Hepatocyte (in vitro differentiated cells): ENCODE results near the gene NIPSNAP2. TPM values are rescaled to one million over a fixed set of nuclear protein-coding genes. Genes with fewer than 3 reads are reported as not detected.

Experiments used
- DNase-seq: peaks from one replicate; pipeline ENCODE4 v3.0.0-alpha.2; 2016; ENCODE audit warnings: low spot score
- H2AFZ ChIP-seq: fragments of 200-600 bp; sonication (generic); 2 replicates; pipeline ENCODE4 v1.6.0; 2016; ENCODE audit warnings: antibody characterized with exemption, mild to moderate bottlenecking
- H3K27ac ChIP-seq: fragments of 200-600 bp; sonication (generic); 2 replicates; pipeline ENCODE4 v1.5.1; 2016; ENCODE audit warnings: mild to moderate bottlenecking
- H3K27me3 ChIP-seq: fragments of 200-600 bp; sonication (generic); 2 replicates; pipeline ENCODE4 v1.6.1; 2016
- H3K36me3 ChIP-seq: fragments of 200-600 bp; sonication (generic); replicated peaks from 2 replicates; pipeline ENCODE4 v1.5.1; 2016; ENCODE audit warnings: low read depth; ENCODE audit not compliant: insufficient read depth
- H3K4me1 ChIP-seq: fragments of 200-600 bp; sonication (generic); 2 replicates; pipeline ENCODE4 v1.5.1; 2016; ENCODE audit warnings: mild to moderate bottlenecking, moderate library complexity; ENCODE audit not compliant: insufficient read depth
- H3K4me2 ChIP-seq: fragments of 200-600 bp; sonication (generic); 2 replicates; pipeline ENCODE4 v1.6.0; 2016
- H3K4me3 ChIP-seq: fragments of 200-600 bp; sonication (generic); 2 replicates; pipeline ENCODE4 v1.5.1; 2016; ENCODE audit warnings: mild to moderate bottlenecking
- H3K79me2 ChIP-seq: fragments of 200-600 bp; sonication (generic); 2 replicates; pipeline ENCODE4 v1.6.0; 2017; ENCODE audit warnings: mild to moderate bottlenecking
- H3K9me2 ChIP-seq: fragments of 200-600 bp; sonication (generic); replicated peaks from 2 replicates; pipeline ENCODE4 v1.6.0; 2017; ENCODE audit warnings: mild to moderate bottlenecking; ENCODE audit not compliant: insufficient read depth
- H3K9me3 ChIP-seq: fragments of 200-600 bp; sonication (generic); 2 replicates; pipeline ENCODE4 v1.5.1; 2016; ENCODE audit warnings: low read depth, mild to moderate bottlenecking
- H4K20me1 ChIP-seq: fragments of 200-600 bp; sonication (generic); 2 replicates; pipeline ENCODE4 v1.6.0; 2016; ENCODE audit warnings: mild to moderate bottlenecking; ENCODE audit not compliant: insufficient read depth, poor library complexity, severe bottlenecking
- CTCF ChIP-seq: fragments of 200-600 bp; sonication (generic); IDR thresholded peaks from 2 replicates; pipeline ENCODE4 v1.5.1; 2016; ENCODE audit warnings: antibody characterized with exemption, mild to moderate bottlenecking; ENCODE audit not compliant: poor library complexity
- EZH2 ChIP-seq: fragments of 200-600 bp; sonication (generic); IDR thresholded peaks from 2 replicates; pipeline ENCODE4 v1.6.1; 2016; ENCODE audit warnings: antibody characterized with exemption, mild to moderate bottlenecking, borderline replicate concordance
- EZH2phosphoT487 ChIP-seq: fragments of 200-600 bp; sonication (generic); IDR thresholded peaks from one replicate; pipeline ENCODE4 v1.6.1; 2018; ENCODE audit warnings: antibody characterized with exemption, mild to moderate bottlenecking, low read depth, moderate library complexity; ENCODE audit not compliant: unreplicated experiment, severe bottlenecking
- WGBS: methylation state at CpG from one replicate; pipeline ENCODE4 v1.1.6; 2016; ENCODE audit warnings: low lambda C conversion rate; ENCODE audit errors: missing lambda C conversion rate; 5-methylcytosine and 5-hydroxymethylcytosine counted together
- polyA plus RNA-seq: library from polyadenylated mRNA; unstranded; fragments of >200 nt; fragmentation: Nextera tagmentation; extraction: Ambion mirVana; gene quantifications from 2 replicates; pipeline ENCODE4 v1.2.1, GENCODE V29; 2016
- total RNA-seq: library from RNA; depleted of rRNA; stranded (reverse); fragments of >200 nt; gene quantifications from 2 replicates; pipeline ENCODE4 v1.2.3, GENCODE V29; 2014

Gene NIPSNAP2
- total and polyA plus RNA-seq, 2 experiments from 2014 or later: 47.6 to 51.6 TPM

GRCh38 chr7:55996856-55997500 lies 32.6 kb downstream of the NIPSNAP2 start:
- TF ChIP-seq EZH2: no peak
- no peak for TF ChIP-seq CTCF
- TF ChIP-seq EZH2phosphoT487: no peak
- no peaks in the 10 kb centered on the region for H3K9me3 ChIP-seq
- no peaks in the 10 kb centered on the region for H4K20me1 ChIP-seq
- no peak overlapping the region for H3K4me3 ChIP-seq
- WGBS: 80% methylated on average over 8 of the region's 8 CpGs
- no peaks in the 10 kb centered on the region for H3K27me3 ChIP-seq
- H2AFZ ChIP-seq: no peak overlapping the region
- H3K9me2 ChIP-seq: no peaks in the 10 kb centered on the region
- H3K36me3 ChIP-seq: no peaks in the 10 kb centered on the region
- H3K4me1 ChIP-seq: no peaks in the 10 kb centered on the region
- DNase-seq: no peak
- H3K27ac ChIP-seq: peak overlapping the region; percentile 18
- H3K4me2 ChIP-seq: no peak overlapping the region
- no peaks in the 10 kb centered on the region for H3K79me2 ChIP-seq

GRCh38 chr7:56003749-56004148 lies 39.4 kb downstream of the NIPSNAP2 start:
- H3K9me3 ChIP-seq: no peaks in the 10 kb centered on the region
- no peaks in the 10 kb centered on the region for H3K36me3 ChIP-seq
- H3K27me3 ChIP-seq: no peaks in the 10 kb centered on the region
- H2AFZ ChIP-seq: no peak overlapping the region
- H3K27ac ChIP-seq: no peak overlapping the region
- H3K79me2 ChIP-seq: no peaks in the 10 kb centered on the region
- no peak for TF ChIP-seq EZH2phosphoT487
- no peak for TF ChIP-seq CTCF
- no peak for TF ChIP-seq EZH2
- H3K9me2 ChIP-seq: no peaks in the 10 kb centered on the region
- WGBS: 96% methylated on average over 4 of the region's 4 CpGs
- DNase-seq: no peak
- H3K4me1 ChIP-seq: peaks cover 10% of the 10 kb centered on the region
- no peak overlapping the region for H3K4me2 ChIP-seq
- H3K4me3 ChIP-seq: no peak overlapping the region
- H4K20me1 ChIP-seq: no peaks in the 10 kb centered on the region

GRCh38 chr7:56007167-56007652 lies 42.8 kb downstream of the NIPSNAP2 start:
- Histone ChIP-seq H3K27ac (peak overlapping the region; percentile 94), H3K36me3 (no peaks in the 10 kb centered on the region), H4K20me1 (no peaks in the 10 kb centered on the region), H3K27me3 (no peaks in the 10 kb centered on the region), H3K4me3 (no peak overlapping the region), H3K4me1 (peaks cover 10% of the 10 kb centered on the region), H3K9me3 (no peaks in the 10 kb centered on the region), H3K4me2 (no peak overlapping the region), H3K9me2 (no peaks in the 10 kb centered on the region), H2AFZ (no peak overlapping the region), H3K79me2 (no peaks in the 10 kb centered on the region)
- WGBS: 39% methylated on average over 4 of the region's 4 CpGs
- TF ChIP-seq CTCF (no peak), EZH2phosphoT487 (no peak), EZH2 (no peak)
- peak; percentile 78 for DNase-seq
